Measurements from ENCODE around the gene ANKRD28.

DNA sequence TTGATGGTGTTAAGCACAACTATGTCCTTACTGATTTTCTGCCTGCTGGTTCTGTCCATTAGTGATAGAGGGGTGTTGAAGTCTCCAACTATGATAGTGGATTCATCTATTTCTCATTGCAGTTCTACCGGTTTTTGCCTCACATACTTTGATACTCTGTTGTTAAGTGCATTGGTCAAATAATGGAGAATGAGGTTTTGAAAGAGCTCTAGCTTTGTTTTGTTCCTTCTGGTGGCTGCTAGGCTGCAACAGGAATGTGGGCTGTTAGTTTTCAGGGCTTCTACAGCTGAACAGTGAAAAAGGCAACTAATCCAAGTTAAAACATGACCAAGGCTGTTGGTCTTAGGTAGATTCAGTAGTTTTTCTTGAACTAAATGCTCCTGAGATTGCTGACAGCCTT, 133.6 kb downstream of the ANKRD28 start:
- TF ChIP-seq TAF1 (IDR thresholded peaks at IDR 0.05; ENCODE audit: low read depth, low read length) (no peak), RFX5 (IDR thresholded peaks at IDR 0.05; ENCODE audit: borderline replicate concordance, low read depth, low read length) (no peak), CHD2 (IDR thresholded peaks at IDR 0.05; ENCODE audit: low read length) (no peak), NANOG (IDR thresholded peaks at IDR 0.05; ENCODE audit: insufficient read depth, low read depth, low read length, poor library complexity, severe bottlenecking) (no peak), EZH2 (IDR thresholded peaks at IDR 0.05; ENCODE audit: low read depth, low read length, severe bottlenecking) (no peak), CTCF (IDR thresholded peaks at IDR 0.05; ENCODE audit: control extremely low read depth in 1 of 3, insufficient read depth in 1 of 3, low read depth in 1 of 3, low read length in 3 of 3) (no peak), POLR2AphosphoS5 (IDR thresholded peaks at IDR 0.05; ENCODE audit: low read depth, low read length) (no peak)
